HG02981 (cell line): Measurements from ENCODE around the gene ADGRB2.

ENCODE experiments used
- ATAC-seq: cut with Tn5 transposase; IDR thresholded peaks from one replicate; pipeline ENCODE4 v1.9.1; 2021; ENCODE audit warnings: mild to moderate bottlenecking, moderate library complexity; ENCODE audit not compliant: unreplicated experiment

ADGRB2 gene

DNA sequence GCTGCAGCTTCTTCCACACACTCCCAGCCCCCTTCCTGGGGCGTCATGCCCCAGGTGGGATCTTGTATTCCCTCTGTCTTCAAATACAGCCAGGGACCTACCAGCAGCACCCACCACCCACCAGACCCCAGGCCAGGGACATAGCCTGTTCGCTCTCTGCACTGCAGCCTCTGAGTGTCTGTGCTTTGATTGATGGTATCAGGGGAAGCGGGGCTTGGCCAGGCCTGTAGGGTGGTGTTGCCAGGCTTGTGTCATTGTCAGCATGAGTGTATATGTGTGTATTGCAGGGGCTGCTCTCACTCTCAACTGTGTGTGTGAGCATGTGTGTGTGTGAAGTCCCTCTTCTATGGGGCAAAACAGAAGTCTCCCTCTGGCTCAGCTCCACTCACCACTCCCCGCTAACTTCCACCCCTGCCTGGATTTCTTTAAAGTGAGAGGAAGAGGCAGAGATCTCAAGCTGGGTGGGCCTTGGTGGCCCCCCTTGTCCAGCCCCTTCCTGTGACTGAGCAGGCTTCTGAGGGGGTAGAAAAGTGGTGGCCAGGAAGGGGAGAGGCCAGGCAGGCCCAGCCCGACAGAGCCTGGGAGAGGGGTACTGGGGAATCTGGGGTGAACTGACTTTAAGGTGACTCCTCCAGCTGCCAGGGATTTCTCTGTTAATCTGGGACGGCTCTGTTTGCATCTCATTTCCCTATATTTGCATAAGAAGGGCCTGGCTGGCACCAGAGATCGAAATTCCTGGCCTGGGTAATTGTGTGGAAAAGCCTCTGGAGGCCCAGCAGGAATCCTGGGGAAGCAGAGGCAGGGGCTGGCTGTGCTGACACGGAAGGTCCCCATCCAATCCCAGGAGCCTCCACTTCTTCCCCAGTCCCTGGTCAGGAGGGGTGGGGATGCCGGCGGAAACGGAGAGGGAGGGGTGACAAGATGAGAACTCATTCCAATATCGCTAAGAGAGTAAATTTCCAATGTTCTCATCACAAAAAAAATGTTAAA lies 18.6 kb upstream of the ADGRB2 start:
- no peak for ATAC-seq

DNA sequence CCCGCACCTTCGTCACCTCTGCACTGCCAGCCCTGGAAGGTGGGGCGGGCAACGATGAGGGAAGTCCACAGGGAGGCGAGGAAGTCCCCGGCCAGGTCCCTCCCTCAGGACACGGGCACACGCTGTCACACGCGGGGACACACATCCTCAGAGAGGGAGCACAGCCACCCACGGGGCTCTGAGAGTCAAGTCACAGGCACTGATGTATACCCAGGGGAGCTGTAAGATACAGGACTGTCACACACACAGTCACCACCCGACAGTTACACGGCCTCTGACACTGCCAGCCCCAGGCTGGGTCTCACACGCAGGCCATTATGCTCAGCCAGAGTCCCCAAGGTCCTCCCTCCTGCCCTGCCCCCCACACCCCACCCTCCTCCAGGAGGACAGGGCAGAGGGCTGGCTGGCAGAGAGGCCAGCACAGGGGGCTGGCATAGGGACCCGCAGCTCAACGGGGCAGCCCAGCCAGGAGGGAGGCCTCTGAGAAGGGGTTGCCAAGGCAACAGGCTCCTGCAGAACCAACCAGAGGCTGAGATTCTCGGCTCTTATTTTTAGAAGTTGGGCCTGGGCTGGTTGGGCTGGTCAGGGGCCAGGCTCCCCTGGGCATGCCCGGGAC lies 17.7 kb upstream of the ADGRB2 start:
- no peak for ATAC-seq

DNA sequence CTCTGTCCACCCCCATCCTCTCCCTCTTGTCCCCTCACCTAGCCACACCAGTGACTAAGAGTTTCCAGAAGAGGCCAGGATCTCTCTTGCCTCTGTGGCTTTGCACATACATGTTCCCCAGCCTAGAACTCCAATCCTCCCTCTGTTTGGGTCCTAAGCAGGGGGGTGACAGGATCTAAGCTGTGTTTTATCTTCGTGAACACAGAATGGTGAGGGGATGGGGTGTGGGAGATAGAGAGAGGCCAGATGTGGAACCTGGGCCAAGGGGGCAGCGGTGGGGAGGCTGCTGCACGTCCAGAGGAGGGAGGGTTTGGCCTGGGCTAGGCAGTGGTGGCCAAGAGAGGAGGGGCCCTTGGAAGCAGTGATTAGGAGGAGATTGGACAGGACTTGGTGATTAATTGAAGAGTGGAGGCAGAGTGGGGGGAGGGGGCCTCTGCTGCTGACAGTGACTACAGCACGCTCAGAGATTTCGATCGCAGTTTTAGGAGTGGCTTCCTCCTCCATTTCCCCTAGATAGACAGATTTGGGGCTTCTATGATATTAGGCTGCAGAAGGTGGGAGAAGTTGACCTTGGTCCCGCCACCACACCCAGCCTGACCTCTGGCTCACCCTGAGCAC lies 17.1 kb upstream of the ADGRB2 start:
- no peak for ATAC-seq

DNA sequence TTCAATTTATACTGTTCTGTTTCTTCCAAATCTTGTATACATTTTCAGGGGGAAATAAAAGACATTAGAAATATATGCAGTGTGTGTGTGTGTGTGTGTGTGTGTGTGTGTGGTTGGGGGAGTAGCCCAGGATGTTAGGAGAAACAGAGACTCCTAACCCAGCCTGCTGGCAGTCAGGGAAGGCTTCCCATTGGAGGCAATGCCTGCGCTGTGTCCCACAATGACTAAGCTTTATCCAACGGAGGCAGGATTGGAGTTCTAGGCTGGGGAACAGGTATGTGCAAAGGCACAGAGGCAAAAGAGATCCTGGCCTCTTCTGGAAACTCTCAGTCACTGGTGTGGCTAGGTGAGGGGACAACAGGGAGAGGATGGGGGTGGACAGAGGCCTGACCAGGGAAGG lies 16.5 kb upstream of the ADGRB2 start:
- ATAC-seq, result no peak

DNA sequence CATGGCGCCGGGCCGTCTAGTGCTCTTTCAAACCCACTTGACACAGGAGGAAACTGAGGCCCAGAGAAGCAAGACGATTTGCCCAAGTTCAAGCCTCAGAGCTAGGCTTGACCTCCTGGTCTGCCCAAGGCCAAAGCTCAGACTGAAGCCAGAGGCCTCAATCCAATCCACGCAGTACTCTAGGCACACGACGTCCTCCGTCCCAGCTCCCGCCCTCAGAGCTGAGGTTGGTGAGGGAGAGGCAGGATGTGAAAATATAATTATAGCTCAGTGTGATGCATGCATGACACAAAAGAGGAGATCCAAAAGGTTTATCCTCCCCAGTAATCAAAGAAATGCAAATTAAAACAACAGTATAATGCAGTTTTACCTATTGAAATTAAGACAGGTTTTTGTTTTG lies 15.5 kb upstream of the ADGRB2 start:
- ATAC-seq, result no peak

DNA sequence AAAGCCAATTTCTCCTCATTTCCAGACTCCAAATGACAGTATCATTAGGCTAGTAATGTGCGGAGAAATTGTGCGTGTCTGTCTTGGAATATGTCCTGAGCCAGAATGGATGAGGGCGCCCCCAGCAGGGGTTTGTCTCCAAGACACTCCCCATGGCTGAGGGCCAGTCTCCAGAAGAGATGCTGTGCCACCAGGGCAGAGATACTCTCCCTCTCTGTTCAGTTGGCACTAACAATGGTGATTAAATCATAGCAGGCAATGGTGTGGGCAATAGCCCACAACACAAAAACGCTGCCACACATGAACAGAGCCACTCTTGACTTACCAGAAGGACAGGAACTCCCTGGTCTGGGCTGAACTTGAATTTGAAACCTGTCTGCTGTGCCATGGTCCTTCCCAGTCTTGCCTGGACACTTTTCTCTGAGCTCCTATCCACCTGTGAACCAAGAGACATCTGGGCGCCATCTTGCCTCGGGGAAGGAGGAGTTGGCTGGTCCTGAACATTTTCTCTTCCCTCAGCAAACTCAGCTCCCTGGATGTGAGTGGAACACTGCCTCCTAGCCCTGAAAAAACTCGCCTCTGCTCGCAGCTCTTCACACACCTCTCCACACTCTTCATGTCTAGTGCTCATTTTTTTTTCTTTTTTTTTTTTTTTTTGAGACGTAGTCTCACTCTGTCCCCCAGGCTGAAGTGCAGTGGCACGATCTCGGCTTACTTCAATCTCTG lies 14.8 kb upstream of the ADGRB2 start:
- no peak for ATAC-seq

DNA sequence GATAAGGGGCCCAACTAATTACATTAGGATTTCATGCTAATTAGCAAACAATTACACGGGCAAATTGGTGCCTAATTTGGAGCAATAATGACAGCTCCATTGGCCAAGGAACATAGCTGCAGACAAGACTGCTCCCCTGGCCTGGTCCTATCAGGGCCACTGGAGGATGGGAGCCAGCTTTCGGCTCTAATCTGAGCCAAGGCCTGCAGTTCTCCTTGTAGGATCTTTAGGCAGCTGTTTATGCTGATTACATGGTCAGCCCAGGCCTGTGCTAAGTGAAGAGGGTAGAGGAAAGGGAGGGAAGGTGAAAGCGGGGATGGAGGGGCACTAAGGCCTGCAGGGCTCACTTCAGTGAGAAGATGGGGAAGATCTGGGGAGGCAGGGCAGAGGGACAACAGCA lies 12.4 kb upstream of the ADGRB2 start:
- ATAC-seq, result no peak

DNA sequence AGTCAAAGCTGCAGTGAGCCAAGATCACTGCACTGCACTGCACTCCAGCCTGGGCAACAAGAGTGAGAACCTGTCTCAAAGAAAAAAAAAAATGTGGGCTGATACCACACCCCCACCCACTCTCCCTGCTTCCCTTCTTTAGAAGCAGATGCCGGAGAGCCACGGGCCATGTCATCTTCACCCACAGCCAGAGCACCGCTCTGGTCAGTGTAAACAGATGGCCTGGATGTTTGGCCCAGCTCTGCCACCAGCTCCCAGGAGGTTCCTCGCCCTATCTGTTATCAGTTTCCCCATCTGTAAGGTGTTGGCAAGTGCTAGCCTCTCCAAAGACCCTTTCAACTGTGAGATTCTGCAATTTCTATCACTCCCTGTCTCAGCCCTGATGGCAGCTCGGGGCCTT lies 11.9 kb upstream of the ADGRB2 start:
- ATAC-seq, result no peak

DNA sequence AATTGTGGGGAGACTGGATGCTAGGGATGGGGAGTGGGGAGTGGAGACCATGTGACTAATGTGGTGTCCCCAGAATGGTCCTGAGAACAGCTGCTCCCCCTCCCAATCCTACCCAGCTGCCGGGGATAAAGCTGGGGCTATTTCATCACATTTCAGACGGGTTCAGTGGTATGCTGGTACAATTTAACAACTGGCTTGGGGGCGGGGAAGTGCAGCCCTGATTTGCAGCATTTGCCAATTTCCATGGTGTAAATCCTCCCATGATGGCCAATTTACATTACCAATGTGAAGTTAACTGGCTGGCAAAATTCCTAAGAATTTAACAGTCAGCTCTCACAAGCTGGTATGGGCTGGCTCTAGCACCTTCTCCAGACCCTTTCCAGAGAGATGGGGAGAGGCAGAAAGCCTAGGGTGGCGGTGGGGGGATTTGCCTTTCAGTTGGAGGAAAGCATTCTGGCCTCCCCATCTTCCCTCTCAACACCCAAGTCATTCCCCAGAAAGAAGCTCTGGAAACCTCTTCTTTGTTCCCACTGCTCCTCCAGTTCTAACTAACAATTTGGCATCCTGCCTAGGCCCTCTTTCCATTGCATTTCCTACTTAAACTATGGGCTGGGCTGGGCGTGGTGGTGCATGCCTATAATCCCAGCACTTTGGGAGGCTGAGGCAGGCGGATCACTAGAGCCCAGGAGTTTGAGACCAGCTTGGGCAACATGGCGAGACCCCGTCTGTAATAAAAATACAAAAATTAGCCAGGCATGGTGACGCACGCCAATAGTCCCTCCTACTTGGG lies 11.3 kb upstream of the ADGRB2 start:
- ATAC-seq, result no peak

DNA sequence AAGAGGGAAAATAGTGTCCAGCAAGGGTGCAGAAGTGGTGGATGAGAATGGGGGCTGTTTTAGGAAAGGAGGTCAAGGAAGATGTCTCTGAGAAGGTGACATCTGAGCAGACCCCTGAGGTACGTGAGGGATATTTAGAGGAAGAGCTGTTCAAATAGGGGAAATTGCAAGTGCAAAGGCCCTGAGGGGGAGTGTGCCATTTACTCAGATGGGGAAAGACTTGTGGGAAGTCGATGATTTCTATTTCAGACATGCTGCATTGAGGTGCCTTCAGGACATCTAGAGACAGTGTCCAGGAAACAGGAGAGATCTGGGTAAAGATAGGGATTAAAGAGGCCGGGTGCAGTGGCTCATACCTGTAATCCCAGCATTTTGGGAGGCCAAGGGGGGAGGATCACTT lies 10.4 kb upstream of the ADGRB2 start:
- no peak for ATAC-seq

DNA sequence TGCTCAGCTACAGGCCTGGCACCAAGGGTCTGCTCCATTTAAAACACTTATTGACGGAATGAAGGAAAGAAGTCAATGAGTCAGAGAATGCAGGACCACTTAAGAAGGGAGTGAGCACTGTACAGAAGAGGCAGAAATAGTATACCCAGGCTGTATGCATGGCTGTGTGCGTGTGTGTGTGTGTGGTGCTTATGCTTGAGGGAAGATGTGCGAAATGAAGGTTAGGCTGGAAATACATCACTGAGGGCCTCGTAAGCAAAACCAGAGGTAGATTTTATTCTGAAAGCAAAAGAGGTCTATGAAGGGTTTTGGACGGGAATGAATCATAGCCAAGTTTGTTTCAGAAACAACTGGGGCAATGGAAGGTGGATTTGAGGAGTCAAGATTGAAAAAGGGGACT lies 9.7 kb upstream of the ADGRB2 start:
- no peak for ATAC-seq

DNA sequence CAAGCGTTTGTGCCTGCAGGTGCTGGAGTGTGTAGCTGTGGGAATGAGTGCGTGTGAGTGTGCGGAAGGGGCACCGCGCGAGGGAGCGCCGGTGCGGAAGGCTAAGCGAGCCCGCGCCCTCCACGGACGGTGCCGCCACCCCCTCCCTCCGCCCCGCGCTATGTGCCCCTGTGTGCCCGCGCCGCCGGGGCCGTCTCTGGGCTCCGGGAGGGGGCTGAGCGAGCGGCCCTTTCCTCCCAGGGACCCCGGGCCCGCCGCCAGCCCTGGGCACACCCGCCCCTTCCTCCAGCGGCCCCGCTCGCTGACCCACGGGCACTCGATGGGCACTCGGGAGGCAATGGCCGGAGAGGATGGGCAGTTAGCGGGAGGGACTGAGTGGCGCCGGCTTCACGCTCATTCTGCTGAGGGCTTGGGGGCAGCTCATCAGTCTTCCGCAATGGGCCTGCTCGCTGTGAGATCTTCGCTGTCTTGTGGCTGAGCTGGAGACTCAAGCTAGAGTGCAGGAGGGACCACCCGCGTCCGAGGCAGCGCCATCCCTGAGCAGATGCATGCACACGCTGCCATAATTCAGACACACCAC lies 8.6 kb upstream of the ADGRB2 start:
- no peak for ATAC-seq

DNA sequence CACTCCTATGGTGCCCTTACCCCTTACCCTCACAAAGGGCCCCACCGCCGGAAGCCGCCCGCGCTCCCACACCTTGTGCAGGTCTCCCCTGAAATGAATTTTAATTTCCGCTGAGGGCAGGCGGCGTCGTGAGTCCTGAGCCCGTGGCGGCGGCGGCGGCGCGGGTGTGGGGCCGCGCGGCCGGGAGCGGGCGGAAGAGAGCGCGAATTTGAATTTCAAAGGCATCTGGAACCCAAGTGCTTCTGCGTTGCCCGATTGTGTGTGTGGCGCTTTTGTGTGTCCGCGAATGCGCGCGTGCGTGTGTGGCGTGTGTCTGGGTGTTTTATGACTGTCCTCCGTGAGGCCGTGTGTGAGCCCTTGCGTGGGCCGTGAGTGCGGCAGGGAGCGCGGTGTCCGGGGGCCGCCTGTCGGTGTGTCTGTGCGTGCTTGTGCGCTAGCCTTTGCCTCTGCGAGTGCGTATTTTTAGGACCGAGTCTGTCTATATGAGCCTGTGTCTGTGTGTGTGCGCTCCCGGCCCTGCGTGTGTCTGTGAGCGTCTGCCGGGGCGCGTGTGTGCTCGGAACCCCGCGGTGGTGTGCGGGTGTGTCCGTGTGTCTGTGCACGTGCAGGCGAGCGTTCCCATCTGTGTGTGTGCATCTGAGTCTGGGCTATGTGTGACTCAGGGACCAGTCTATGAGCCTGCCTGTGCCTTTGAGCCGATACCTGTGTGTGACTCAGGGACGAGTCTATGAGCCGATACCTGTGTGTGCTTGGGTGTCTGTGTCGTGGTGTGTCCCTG lies 7.9 kb upstream of the ADGRB2 start:
- no peak for ATAC-seq

DNA sequence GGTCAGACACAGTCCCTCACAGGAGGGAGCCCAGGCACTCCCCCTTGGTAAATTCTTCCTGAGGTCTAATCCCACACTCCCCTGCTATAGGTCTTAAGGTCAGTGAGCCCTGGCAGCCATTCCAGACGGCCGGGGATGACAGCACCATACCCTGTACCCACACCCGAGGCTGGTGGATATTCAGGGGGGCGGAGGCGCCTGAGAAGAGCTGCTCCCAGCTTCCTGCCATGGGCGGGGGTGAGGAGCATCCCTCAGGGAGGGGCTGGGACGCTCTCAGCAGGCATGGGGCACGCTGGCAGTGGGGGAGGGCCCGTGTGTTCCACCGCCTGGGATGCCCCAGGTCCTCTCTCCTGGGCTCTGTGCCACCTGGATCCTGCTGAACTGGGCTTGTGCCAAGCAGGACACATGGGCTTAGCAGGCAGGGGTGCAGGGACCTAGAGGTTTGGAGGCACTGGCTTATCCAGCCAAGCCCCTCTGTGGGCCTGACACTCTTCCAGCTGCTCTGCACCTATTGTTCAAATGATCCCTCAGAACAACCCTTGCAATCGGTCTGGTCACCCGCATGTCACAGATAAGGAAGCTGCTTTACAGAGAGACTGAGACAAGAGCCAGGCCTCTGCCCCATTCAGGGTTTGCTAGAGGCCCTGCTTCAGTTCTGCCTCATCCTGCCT lies 5.7 kb upstream of the ADGRB2 start:
- ATAC-seq, result no peak

DNA sequence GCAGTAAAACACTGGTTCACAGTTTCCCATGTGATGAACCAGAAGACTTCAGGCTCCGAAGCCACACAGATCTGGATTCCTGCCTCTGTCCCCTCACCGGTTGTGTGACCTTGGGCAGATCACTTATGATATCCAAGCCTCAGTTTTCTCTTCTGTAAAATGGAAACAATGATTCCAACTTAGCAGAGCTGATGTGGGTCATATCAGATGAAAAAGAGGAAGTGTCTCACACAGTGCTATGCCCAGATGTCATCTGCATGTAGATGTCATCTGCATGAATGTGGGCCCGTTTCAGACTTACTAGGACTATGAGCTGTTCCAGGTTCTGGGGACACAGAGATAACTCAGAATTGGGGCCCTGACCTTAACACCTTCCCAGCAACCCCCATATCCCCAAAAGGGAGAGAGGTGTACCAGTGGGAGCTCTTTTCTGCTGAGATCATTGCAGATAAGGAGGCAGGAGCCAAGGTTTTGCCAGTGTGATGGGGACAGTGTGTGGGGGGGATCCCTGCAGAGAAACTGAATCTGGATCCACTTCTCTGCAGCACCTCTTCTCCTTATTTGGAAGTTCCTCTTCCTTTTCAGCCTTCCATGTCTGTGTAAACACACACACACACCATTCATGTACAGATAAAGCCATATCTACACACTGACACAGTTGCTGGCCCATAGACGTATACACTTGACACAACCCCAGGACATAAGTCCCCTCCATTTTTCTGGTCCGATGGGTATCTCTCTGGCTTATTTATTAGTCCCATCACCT lies 5.0 kb upstream of the ADGRB2 start:
- ATAC-seq, result no peak

DNA sequence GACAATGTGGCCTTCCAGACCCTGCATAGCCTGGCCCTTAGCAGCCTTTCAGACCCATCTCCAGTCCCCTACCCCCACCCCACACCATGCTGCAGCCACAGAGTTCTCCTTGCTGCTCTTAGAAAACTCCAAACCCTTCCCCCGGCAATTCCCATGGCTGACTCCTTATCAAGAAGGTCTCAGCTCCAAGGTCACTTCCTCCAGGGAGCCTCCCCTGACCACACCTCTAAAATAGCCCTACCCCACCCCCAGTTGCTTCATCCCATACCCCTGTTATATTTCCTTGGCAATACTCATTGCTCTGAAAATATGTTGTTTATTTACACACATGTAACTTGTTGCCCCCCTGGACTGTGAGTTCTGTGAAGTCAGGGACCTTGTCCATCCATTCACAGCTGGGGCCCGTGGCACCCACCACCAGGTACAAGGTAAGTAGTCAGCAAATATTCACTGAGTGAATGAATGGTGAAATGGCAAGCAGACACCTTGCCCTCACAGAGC lies 4.3 kb upstream of the ADGRB2 start:
- no peak for ATAC-seq

DNA sequence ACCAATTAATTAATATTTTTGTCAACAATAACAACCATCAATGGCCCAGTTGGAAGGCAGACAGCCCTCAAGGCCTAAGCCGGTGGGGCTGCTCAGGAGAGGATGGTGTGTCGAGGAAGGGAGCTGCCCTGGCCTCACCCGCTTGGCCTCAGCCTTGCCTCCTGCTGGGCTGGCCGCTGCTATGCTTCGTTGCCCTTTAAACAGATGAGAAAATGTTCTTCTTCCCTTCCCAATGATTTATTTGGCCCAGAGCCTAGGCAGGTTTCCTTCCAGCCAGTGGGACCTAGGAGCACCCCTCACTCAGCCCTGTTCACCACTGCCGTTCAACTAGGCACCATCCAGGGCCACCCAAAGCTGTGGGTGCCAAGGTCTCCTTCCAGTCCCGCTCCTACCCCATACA lies 3.1 kb upstream of the ADGRB2 start:
- no peak for ATAC-seq

DNA sequence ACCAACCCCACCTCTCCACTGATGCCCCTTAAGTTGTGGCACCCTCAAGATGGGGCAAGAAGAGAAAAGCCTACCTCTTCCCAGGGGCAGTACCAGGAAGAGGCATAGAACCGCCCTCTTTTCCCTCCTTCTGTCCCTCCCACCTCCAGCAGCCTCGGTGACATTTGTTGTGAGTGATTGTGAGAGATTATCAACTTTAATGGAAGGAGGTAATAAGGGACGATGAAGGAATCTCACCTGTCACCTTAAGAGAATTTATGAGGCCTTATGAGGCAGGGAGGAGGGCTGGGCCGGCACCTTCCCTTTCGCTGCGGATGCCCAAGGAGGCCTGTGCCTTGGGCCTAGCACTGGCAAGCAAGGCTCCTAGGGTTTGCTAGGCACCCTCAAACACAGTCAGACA lies 1.4 kb upstream of the ADGRB2 start:
- no peak for ATAC-seq
